ENCODE data around the gene ARL14. TPM values are rescaled to one million over a fixed set of nuclear protein-coding genes. Genes with fewer than 3 reads are reported as not detected.

The ARL14 gene
- total RNA-seq, 2 experiments from 2014 or later = not detected

DNA sequence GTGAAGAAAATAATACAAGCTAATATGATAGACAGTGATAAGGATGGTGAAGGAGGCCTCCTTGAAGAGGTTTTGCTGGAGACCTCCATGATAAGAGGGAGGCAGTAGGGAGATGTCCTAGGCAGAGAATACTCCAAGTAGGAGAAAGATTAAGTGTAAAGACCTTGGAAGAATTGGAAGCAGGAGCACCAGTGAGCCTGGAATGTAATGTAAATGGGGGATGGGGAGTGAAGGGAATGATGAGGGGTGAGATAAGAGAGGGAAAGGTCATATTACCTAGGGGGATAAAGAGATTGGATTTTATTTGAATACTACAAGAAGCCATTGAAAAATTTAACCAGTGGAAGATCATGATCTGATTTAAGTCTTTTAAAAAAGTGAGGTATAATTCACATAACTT is 41.7 kb upstream of the ARL14 start:
- H3K9me3 ChIP-seq (ENCODE audit: control insufficient read depth in 1 of 2, insufficient read depth in 1 of 2, low read length in 2 of 2) = no peaks in the 10 kb centered on the region
- ATAC-seq (ENCODE audit: poor library complexity) = no peak
- no peak overlapping the region for H3K27ac ChIP-seq (ENCODE audit: low read depth in 1 of 2, low read length in 2 of 2)
- no peak overlapping the region for H3K27ac Mint-ChIP-seq
- H3K4me3 Mint-ChIP-seq = no peak overlapping the region
- H3K27me3 Mint-ChIP-seq = no peaks in the 10 kb centered on the region
- H3K4me1 ChIP-seq (ENCODE audit: insufficient read depth, low read length) = no peaks in the 10 kb centered on the region
- no peak for DNase-seq
- CTCF ChIA-PET = no interaction called here
- H3K36me3 Mint-ChIP-seq (ENCODE audit: low read depth) = no peaks in the 10 kb centered on the region
- intact Hi-C loops (cut with DNase I, micrococcal nuclease) = no loop called here
- TF ChIP-seq, protein P1, sequence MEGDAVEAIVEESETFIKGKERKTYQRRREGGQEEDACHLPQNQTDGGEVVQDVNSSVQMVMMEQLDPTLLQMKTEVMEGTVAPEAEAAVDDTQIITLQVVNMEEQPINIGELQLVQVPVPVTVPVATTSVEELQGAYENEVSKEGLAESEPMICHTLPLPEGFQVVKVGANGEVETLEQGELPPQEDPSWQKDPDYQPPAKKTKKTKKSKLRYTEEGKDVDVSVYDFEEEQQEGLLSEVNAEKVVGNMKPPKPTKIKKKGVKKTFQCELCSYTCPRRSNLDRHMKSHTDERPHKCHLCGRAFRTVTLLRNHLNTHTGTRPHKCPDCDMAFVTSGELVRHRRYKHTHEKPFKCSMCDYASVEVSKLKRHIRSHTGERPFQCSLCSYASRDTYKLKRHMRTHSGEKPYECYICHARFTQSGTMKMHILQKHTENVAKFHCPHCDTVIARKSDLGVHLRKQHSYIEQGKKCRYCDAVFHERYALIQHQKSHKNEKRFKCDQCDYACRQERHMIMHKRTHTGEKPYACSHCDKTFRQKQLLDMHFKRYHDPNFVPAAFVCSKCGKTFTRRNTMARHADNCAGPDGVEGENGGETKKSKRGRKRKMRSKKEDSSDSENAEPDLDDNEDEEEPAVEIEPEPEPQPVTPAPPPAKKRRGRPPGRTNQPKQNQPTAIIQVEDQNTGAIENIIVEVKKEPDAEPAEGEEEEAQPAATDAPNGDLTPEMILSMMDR (IDR thresholded peaks at IDR 0.05) = no peak
- POLR2A ChIA-PET = no interaction called here
- no peak overlapping the region for H3K4me3 ChIP-seq (ENCODE audit: low read length)
- H3K36me3 ChIP-seq (ENCODE audit: insufficient read depth, low read length) = no peaks in the 10 kb centered on the region
- no peaks in the 10 kb centered on the region for H3K4me1 Mint-ChIP-seq (ENCODE audit: low read depth)
- no peaks in the 10 kb centered on the region for H3K27me3 ChIP-seq (ENCODE audit: control insufficient read depth in 1 of 2, insufficient read depth in 2 of 2, low read length in 2 of 2)
- H3K9me3 Mint-ChIP-seq = no peaks in the 10 kb centered on the region

DNA sequence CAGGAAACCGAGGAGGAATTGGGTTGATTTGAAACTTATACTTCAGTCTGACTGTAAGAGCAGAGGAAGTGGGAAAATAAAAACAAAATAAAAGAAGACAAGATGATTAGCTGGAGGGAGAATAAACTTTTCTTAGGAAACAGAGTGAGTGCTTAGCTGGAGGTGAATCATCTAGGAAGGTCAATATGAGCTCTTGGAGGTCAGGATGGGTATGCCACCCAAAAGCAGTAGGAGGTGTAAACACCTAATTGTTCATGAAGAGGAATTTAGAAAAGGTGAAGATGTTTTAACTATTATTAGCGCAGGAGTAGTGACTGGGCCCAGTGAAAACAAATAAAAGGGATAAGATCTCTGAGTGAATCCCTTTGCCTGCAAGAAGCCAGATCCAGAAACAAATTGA is 39.9 kb upstream of the ARL14 start:
- H3K4me1 Mint-ChIP-seq (ENCODE audit: low read depth) = no peaks in the 10 kb centered on the region
- no peaks in the 10 kb centered on the region for H3K9me3 Mint-ChIP-seq
- H3K27me3 ChIP-seq (ENCODE audit: control insufficient read depth in 1 of 2, insufficient read depth in 2 of 2, low read length in 2 of 2) = no peaks in the 10 kb centered on the region
- no peaks in the 10 kb centered on the region for H3K9me3 ChIP-seq (ENCODE audit: control insufficient read depth in 1 of 2, insufficient read depth in 1 of 2, low read length in 2 of 2)
- no peak overlapping the region for H3K27ac ChIP-seq (ENCODE audit: low read depth in 1 of 2, low read length in 2 of 2)
- CTCF ChIA-PET = no interaction called here
- H3K27ac Mint-ChIP-seq = no peak overlapping the region
- DNase-seq (no peak), ATAC-seq (ENCODE audit: poor library complexity) (no peak)
- POLR2A ChIA-PET = no interaction called here
- no peaks in the 10 kb centered on the region for H3K4me1 ChIP-seq (ENCODE audit: insufficient read depth, low read length)
- H3K36me3 Mint-ChIP-seq (ENCODE audit: low read depth) = no peaks in the 10 kb centered on the region
- intact Hi-C loops (cut with DNase I, micrococcal nuclease) = no loop called here
- H3K27me3 Mint-ChIP-seq = no peaks in the 10 kb centered on the region
- H3K36me3 ChIP-seq (ENCODE audit: insufficient read depth, low read length) = no peaks in the 10 kb centered on the region
- no peak overlapping the region for H3K4me3 Mint-ChIP-seq
- TF ChIP-seq, protein P1 (IDR thresholded peaks at IDR 0.05) = no peak
- no peak overlapping the region for H3K4me3 ChIP-seq (ENCODE audit: low read length)

DNA sequence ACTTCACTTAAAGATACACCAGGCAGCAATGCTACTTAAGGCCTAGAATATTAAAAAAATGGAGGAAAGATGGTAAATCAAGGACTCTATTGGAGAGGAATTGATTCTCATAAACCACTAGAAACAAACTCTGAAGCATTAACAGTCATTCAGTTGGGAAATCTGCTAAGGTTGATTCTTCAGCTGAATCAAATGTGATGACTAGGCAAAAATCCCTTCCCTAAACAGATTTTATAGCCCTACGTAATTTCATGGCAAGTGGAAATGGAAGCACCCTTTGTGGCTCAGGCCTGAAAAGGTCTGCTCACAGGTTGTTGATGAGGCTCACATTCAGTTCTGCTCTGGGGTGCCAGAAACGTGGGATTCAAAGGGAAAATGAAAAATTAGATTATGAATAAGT is 38.8 kb upstream of the ARL14 start:
- Histone ChIP-seq H3K27me3 (ENCODE audit: control insufficient read depth in 1 of 2, insufficient read depth in 2 of 2, low read length in 2 of 2) (no peaks in the 10 kb centered on the region), H3K9me3 (ENCODE audit: control insufficient read depth in 1 of 2, insufficient read depth in 1 of 2, low read length in 2 of 2) (no peaks in the 10 kb centered on the region), H3K36me3 (ENCODE audit: insufficient read depth, low read length) (no peaks in the 10 kb centered on the region), H3K4me1 (ENCODE audit: insufficient read depth, low read length) (no peaks in the 10 kb centered on the region), H3K4me3 (ENCODE audit: low read length) (no peak overlapping the region), H3K27ac (ENCODE audit: low read depth in 1 of 2, low read length in 2 of 2) (no peak overlapping the region)
- DNase-seq (no peak), ATAC-seq (ENCODE audit: poor library complexity) (no peak)
- TF ChIP-seq, protein P1 (IDR thresholded peaks at IDR 0.05) = no peak
- Mint-ChIP-seq H3K36me3 (ENCODE audit: low read depth) (no peaks in the 10 kb centered on the region), H3K27ac (no peak overlapping the region), H3K4me3 (no peak overlapping the region), H3K4me1 (ENCODE audit: low read depth) (no peaks in the 10 kb centered on the region), H3K9me3 (no peaks in the 10 kb centered on the region), H3K27me3 (no peaks in the 10 kb centered on the region)
- intact Hi-C loops (cut with DNase I, micrococcal nuclease) = no loop called here
- CTCF ChIA-PET = no interaction called here
- POLR2A ChIA-PET = no interaction called here
